Inflammatory macrophage treated with lipopolysaccharide for 4 hours (primary cell): Measurements from ENCODE around the gene FOXO6.

Source experiments
- DNase-seq: peaks from one replicate; pipeline ENCODE4 v3.0.0-alpha.2; 2020

FOXO6 gene

DNA sequence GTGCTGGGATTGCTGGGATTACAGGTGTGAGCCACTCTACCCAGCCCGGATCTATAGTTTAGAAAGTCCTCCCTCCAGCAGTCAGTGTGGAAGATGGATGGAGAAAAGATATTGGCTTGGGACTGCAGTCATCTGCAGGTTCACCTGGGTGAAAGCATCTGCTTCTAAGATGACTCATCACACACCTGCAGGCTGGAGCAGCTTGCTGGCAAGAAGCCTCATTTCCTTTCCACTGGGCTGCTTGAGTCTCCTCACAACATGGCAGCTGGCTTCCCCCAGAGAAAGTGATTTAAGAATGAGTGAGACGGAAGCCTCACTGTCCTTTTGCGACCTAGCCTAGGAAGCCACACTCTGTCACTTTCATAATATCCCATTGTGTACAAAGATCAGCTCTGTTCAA, 50.0 kb downstream of the FOXO6 start:
- DNase-seq: no peak

- no peak for DNase-seq
Measured at GRCh38 chr1:41412748-41413147, 51.5 kb downstream of the FOXO6 start.

- DNase-seq: no peak
Measured at GRCh38 chr1:41413748-41414281, 52.6 kb downstream of the FOXO6 start.

- no peak for DNase-seq
Measured at GRCh38 chr1:41414296-41414695, 53.1 kb downstream of the FOXO6 start.

GRCh38 chr1:41414716-41415306, 53.6 kb downstream of the FOXO6 start:
- DNase-seq: no peak

- DNase-seq: no peak
Measured at GRCh38 chr1:41416081-41416480, 54.8 kb downstream of the FOXO6 start.

DNA sequence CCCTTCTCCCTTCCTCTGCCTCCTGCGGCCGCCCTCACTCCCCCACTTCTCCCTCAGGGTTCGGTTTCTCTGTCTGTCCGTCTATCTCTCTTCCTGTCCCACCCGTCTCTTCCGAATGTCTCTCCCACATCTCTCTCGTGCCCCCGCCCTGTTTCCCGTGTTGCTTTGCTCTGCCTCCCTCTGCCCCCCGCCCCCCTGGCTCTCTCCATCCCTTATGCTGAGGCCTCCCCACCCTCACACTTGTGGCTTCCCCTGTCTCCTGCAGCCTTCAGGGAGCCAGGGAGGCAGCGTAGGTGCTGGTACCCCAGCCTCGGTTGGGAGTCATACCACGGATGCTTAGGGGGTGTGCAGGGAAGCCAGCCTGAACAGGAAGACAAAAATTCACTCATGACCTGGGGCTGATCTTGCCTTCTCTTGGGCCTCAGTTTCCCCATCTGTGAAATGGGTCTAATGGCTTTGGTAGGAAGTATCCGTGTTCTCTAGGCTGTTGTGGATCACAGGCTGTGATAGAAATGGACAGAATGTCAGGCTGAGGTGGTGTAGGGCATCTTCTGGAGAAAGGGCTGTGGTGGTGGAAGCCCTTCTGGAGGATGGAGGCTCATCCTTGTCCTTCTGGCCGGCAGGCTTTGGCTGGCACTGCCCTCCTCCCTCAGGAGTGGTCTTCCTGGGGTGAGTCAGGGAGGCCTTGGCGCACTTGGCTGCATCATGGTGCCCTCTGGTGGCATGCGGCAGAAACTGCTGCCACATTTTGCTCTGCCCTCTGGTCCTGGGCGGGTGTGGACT, 55.5 kb downstream of the FOXO6 start:
- DNase-seq: peak; percentile 64

- DNase-seq: no peak
Measured at GRCh38 chr1:41417335-41417682, 56.1 kb downstream of the FOXO6 start.

- DNase-seq: peak; percentile 39
Measured at GRCh38 chr1:41417746-41418145, 56.5 kb downstream of the FOXO6 start.

GRCh38 chr1:41418857-41419583, 57.8 kb downstream of the FOXO6 start:
- DNase-seq: peak; percentile 24

GRCh38 chr1:41419584-41420295, 58.5 kb downstream of the FOXO6 start:
- no peak for DNase-seq

GRCh38 chr1:41420351-41420750, 59.1 kb downstream of the FOXO6 start:
- no peak for DNase-seq

DNA sequence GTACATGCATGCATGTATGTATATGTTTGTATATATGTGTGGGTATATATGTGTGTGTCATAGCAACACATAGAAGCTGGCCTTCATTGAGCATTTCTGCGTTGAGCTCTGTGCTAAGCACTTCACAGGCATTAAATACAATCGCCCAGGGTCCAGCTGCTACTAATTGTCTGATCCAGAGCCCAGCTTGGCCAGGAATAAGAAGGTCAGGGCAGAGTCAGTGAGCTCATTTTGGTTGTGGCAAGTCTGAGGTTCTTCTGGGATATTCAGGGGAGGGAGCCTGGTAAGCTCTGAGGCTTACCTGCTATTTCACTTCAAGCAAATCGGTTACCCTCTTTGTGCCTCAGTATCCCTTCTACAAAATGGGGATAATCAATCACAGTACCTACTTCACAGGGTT, 59.6 kb downstream of the FOXO6 start:
- DNase-seq: no peak

- DNase-seq: no peak
Measured at GRCh38 chr1:41422306-41422705, 61.1 kb downstream of the FOXO6 start.

DNA sequence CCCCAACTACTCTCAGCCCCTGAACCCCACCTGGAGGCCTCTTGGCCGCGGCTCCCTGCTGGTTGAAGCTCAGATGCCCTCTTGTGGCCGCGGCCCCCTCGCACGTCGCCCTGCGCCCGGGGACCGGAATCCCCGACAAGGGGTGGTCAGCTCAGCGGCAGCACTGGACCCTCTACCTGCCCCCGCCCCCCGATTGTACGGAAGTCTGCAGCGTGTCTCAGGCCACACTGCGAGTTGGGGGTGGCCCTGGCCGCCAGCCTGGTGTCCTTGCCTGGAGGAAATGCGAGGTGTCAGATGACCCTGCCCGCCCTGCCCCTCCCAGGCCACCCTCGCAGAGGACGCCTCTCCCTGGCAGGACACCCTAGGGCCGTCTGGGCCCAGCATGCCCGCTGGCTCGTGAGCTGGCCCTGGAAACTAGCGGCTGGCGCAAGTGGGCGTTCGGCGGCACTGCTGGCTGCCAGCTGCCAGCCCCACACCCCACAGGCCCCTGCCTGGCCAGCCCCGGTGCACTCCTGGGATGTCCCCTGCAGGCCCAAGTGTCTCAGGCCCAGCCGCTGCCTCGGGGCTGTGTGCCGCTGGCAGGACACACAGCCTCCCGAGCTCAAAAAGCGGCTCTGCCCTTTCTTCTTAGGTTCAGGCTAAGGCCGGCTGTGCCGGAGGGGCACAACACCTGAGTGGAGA, 62.4 kb downstream of the FOXO6 start:
- DNase-seq: no peak

DNA sequence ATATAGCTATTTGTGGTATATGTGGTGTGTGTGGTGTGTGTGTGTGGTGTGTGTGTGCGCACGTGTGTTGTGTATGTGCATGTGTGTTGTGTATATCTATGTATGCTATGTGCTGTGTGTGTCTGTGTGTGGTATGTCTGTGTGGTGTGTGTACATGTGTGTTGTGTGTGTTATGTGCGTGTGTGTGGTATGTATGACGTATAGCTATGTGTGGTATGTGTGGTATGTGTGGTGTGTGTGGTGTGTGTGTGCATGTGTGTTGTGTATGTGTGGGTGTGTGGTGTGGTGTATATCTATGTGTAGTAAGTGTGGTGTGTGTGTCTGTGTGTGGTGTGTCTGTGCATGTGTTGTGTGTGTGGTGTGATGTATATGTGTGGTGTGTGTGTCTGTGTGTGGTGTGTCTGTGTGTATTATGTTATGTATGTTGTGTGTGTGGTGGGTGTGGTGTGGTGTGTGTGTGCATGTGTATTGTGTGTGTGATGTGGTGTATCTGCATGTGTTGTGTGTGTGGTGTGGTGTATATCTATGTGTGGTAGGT, 63.4 kb downstream of the FOXO6 start:
- DNase-seq: no peak

- no peak for DNase-seq
Measured at GRCh38 chr1:41425369-41425768, 64.1 kb downstream of the FOXO6 start.

- no peak for DNase-seq
Measured at GRCh38 chr1:41426201-41426890, 65.1 kb downstream of the FOXO6 start.

DNA sequence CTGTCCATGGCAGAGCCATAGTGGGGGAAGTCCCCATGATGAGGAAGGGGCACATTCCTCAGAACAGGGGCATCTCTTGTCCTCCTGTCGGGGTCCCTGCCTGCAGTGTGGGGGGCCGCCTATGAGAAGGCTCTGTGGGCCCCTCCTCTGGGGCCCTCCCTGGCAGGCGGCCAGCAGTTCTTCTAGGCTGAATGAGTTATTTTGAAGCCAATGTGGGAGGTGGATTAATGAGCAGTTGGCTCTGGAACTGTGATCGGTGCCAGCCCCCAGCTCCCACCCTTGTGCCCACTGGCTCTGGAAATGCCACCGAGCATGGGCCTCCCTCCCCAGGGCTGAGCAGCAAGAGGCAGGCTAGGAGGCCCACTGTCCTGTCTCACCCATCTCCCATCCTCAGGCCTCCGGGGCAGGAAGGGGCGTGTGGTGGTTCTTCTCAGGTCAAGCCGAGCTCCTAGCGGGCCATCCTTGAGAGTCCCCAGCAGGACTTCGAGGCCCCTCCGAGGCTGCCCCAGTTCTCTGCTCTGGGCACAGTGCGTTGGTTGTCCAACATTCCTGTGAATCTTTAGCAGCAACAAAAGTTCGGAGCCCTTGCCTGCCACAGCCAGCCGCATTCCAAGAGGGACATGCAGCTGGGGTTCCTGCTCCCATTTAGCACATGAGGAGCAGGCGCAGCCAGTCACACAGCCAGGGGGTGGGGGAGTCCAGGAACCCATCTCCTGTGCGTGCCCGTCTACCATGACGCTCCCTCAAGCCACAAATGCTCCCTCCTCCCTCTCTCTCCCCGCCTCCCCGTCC, 66.1 kb downstream of the FOXO6 start:
- no peak for DNase-seq

DNA sequence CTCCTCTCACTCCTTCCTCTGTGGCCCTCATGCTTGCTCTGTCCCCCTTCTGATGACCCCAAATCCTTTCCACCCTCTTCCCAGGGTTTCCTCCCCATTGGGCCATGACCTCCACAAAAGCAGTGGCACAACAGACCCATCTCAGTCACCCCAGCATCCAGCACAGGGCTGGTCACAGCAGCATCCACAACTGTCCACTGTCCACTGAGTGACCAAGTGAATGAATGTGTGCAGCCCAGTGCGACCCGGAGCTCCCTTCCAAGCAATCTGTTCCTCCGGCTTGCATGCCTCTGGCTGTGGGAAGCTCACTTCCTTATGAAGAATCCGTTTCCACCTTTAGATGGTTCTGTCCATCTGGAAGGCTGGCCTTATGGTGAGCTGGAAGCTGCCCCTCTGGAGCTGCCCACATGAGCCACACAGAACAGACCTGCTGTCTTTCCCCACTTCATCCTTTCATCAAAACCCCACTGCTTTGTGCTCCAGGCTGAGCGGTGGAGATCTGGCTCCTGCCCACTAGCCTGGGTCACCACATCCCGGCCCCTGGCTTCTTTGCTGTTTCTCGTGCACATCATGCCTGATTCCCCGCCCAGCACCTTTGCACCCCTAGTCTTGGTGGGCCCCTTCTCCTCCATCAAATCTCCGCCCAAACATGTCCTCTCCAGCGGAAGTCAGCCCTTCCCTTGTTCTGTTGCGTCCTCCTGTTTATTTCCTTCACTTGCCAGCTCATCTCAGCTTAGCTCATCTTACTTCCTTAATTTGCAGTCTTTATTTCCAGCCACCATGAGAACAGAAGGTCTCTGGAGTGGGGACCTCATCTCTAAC, 66.9 kb downstream of the FOXO6 start:
- peak; percentile 73 for DNase-seq
